ENCODE data around the gene EFHD1.
A peak's percentile ranks its signal among the peaks of the same experiment; 100 is the strongest.
"Not testable (repeated sequence)": the region's sequence is repeated elsewhere in the genome, so short reads cannot be mapped to it uniquely, and the experiment has no call there.

EFHD1 gene

DNA sequence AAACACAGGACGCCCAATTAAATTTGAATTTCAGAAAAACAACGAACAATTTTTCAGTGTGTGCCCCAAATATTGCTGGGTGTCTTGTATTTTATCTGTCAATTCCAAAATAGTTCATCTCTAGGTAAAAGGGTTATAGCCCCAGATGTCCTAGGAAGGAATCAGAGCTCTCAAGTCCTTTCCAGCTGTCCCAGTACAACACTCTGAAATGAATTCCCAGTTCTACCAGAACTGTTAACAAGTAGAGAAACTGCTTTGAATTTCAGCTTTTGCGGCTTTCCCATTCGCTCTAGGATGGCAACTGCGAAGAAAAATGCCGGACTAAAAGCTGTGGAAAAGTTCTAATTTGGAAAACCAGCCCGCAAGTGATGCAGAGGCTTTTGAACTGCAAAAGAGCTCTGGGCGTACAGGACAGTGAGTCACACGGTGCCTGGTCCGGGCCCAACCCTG lies 63.2 kb downstream of the EFHD1 start:
- DNase-seq, result no peak

DNA sequence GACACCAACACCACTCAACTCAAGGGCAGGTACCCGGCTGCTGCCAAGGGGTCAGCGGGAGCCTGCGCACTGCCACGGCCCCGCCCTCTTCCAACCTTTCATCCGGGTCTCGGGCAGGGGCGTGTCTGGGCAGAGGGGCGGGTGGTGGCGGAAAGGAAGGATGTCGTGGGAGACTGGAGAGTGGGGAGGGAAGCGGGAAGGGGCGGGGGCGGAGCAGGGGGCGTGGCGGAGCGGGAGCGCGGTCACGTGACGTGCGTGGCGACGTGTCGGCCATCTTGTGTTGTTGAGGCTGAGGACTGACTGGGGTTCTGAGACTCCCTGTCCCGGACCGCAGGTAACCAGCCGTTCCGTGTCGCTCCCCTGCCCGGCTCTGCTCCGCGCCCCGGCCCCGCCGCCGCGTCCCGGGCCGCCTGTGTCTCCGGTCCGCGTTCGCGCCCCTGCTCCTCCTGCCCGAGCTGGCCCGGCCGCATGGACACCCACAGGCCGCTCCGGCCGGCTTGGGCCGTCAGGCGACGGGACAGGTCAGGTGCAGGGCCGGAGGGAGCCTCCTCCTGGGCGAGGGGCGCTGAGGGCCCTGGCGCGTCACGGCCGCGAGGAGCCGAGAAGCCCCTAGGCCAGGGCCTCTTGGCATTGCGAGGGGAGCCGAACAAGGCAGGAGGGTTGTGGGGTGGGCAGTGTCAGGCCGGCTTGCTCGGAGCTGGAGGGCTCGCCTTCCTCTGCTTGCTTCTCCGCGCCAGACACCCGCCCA lies 63.8 kb downstream of the EFHD1 start, which contains the start of gene GIGYF2:
GIGYF2 (plus strand) TSS at position 273 of the 748 bp plus-strand sequence. CDS start 37,867 bp downstream, outside the sequence.
- peak; percentile 89 to 99 (median 97) for DNase-seq

DNA sequence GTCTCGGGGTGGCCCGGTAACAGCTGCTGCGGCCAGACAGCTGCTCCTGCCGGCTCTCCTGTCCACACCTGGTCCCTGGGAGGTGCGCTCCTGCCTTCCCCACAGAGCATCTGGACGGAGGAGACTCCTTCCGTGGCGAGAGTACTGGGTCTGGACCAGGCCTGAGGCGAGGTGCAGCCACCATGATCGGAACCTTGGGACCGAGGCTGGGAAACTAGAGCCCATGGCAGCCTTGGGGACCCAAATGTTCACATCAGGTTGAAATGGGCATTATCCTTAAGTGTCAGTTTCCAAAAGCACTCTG lies 64.4 kb downstream of the EFHD1 start:
- DNase-seq, result peak in 2 of 14 donors; percentile 47 to 70

DNA sequence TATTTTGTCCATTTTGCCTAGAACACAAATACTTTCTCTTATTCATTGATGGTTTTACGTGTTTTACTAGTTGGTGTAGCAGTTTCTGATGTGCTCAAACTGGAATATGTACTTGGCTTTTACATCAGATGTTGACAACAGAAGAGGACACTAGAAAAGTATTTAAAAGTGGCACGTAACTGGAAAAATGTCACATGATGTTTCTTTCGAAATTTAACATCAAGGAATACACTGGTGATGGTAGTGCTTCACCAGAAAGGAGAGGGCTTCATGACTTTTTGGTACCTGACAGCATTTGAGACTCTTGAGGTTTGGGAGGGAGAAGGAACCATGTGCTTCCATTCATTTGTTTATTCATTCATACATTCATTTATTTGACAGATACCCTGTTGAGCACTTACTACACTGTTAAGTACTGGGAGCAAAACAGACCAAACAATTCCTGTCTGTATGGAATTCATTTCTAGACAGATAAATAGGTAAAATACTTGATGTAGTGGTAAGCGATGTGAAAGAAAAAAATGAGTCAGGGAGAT lies 65.2 kb downstream of the EFHD1 start:
- DNase-seq, result no peak

DNA sequence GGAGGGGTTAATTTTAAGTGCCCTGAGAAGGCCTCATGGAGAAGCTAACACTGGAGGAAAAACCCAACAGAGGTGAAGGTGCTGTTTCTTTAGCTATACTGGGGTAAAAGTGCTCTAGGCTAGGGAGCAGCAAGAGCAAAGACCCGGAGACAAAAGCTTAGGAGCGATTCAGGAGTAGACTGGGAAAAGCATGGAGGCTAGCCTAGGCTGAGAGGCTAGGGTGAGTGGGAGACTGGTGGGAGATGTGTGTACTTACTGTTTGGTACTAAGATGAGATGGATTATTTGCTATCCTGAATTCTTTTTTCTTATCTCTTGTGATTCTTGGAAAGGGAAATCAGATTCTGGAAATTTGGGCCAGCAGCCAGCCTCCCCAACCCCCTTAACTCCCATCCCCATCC lies 65.7 kb downstream of the EFHD1 start:
- no peak for DNase-seq

DNA sequence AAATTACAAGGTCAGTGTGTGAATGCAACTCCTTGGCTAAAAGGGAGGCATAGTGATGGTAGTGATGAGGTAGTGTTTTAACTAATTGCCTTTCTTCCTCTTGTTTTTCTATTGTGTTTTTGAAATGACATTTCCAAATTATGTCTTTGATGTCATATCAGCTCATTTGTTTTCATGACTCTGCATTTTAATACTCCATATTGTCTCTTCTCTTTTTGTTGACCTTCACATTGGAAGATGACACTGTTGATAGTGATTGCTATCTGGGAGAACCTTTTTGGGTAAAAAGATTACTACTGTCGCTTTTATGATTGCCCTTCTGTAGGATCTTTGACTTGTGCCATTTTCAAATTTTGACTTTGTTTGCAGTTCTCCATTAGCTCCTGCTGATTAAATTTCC lies 66.8 kb downstream of the EFHD1 start:
- no peak for DNase-seq

DNA sequence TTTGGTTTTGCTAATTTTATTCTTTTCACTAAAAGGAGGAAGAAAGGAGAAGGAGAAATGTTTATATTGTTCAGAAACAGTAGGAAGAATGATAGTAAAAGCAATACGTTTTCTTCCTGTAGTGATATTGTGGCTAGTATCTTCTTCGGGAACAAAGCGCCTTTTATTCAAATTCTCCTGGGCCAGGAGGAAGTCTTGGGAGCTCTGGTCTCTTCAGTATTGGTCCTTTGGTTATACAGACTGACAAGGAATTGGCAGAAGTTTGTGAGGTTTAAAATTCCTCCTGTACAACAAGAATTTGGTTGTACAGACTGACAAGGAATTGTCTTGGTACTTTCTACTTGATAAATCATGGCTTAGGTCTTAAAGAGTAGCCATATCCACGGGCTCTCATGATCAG lies 73.7 kb downstream of the EFHD1 start:
- DNase-seq, result no peak

DNA sequence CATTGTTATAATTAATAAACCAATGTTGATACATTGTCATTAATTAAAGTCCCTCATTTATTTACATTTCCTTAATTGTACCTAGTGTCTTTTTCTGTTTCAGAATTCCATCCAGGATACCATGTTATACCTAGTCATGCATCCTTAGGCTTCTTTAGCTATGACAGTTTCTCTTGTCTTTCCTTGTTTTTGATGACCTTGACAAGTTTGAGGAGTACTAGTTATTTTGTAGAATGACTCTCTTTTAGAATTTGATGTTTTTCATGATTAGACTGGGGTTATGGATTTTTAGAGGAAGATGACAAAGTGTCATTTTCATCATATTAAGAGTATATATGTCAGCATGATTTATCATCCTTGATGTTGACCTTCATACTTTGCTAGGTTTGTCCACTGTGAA lies 80.1 kb downstream of the EFHD1 start:
- DNase-seq, result no peak

DNA sequence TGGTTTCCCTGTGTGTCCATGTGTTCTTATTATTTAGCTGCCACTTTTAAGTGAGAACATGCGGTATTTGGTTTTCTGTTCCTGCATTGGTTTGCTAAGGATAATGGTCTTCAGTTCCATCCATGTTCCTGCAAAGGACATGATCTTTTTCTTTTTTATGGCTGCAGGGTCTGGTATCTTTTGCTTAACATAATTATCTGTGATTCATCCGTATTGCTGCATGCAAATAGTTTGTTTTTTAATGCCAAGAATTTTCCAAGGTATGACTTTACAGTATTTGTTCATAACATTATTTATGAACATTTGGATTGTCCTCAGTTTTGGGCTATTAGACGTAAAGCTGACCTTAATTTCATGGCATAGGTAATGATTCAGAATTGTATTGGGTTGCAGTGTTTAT lies 81.6 kb downstream of the EFHD1 start:
- no peak for DNase-seq

DNA sequence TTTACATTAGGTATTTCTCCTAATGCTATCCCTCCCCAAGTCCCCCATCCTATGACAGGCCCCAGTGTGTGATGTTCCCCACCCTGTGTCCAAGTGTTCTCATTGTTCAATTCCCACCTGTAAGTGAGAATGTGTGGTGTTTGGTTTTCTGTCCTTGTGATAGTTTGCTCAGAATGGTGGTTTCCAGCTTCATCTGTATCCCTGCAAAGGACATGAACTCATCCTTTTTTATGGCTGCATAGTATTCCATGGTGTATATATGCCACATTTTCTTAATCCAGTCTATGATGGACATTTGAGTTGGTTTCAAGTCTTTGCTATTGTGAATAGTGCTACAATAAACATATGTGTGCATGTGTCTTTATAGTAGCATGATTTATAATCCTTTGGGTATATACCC lies 86.7 kb downstream of the EFHD1 start:
- DNase-seq, result not testable (repeated sequence)

DNA sequence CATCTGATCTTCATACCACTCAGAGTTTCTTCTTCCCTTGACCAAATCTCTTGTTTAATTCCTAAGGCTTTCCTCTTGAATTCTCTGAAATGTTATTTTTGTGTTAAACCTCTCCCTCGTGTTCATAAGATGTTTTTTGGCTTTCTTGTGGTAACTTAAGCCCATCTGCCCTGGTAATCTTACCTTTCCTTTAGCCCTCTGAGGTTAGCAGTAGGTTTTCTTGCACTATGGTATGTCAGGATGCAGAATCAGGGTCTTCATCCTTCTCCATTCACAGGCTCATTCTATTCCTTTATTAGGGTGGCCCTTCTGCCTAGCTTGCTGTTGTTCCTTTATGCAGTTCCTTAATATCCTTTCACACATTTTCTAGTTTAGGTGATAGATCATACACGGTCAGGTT lies 87.9 kb downstream of the EFHD1 start:
- no peak for DNase-seq

DNA sequence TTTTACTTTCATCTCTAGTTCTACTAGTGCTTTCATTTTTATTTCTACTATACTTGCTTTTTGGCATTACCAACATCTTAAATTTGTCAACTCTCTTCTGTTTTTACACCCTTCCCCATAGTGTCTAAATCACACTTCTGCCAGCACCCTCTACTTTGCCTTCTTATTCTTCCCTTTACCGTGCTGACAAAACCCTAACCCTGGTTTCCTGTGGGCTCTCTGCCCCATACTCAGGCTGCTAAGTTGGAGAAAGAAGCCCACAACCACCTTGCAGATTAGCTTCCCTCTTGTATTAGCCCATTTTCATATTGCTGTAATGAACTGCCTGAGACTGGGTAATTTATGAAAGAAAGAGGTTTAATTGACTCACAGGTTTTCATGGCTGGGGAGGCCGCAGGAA lies 88.5 kb downstream of the EFHD1 start:
- DNase-seq, result no peak

DNA sequence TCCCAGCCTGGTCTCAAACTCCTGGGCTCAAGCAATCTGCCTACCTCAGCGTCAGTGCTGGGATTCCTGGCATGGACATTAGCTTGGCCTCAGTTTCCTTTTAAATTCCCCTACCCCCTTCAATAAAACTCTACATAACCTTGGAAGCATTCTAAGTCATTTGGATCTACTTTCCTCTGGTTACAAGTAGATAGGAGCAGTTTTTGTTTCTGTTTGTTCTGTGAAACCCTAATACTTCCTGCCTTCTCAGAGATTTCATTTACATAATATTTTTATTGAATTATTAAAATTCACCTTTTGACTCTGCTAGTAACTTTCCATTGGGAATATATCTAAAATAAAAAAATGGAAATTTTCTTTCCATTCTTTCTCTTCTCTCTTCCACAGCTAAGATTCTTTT lies 89.6 kb downstream of the EFHD1 start:
- no peak for DNase-seq

DNA sequence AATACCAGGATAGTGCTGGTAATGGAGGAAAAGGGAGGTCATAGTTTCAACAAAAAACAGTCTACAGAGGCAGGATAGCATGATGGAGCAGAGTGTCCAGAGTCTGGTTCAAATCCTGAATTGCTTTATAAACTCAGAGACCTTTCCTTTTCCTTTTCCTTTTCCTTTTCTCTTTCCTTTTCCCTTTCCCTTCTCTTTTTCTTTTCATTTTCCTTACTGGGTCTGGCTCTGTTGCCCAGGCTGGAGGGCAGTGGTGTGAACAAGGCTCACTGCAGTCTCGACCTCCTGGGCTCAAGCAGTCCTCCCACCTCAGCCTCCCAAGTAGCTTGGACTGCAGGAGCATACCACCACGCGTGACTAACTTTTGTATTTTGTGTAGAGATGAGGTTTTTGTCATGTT lies 95.4 kb downstream of the EFHD1 start:
- no peak for DNase-seq

DNA sequence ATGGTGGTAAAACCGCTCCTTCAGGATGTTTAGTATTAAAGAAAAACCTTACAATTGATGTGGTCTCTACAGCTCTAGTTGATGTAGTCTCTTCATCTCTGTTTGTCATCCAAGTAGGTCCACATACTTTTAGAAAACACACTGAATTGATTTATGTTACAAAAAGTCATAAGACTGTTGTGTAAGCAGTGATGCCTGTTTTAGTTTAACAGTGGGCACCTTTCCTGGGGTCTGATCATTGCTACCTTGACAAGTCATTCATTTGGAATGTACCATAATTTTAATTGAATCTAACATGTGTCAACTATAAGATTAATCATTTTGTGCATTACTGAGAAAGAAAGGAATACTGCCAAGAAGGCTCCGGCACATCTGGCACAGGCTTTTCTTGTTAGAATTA lies 98.1 kb downstream of the EFHD1 start:
- no peak for DNase-seq

Measured in C1 segment of cervical spinal cord (tissue), 14 donors.